GM23338 (cell line): ENCODE results near the gene TUBG2. TPM values are rescaled to one million over a fixed set of nuclear protein-coding genes. Genes with fewer than 3 reads are reported as not detected.

Experiments used
- ATAC-seq: fragments of 200-7000 bp; cut with Tn5 transposase; 3 replicates; pipeline ENCODE4 v1.9.1; 2020
- DNase-seq: peaks from one replicate; pipeline ENCODE4 v3.0.0-alpha.2; 2015; ENCODE audit warnings: low spot score
- H2AFZ ChIP-seq: fragments of 200-600 bp; sonication (generic); 2 replicates; pipeline ENCODE4 v1.8.0; 2016; ENCODE audit warnings: antibody characterized with exemption, mild to moderate bottlenecking, moderate library complexity
- H3F3A ChIP-seq: fragments of 200-600 bp; sonication (generic); replicated peaks from 2 replicates; pipeline ENCODE4 v1.8.0; 2017; ENCODE audit warnings: antibody characterized with exemption, mixed run types, low read depth
- H3K27ac ChIP-seq: fragments of 200-600 bp; sonication (generic); 2 replicates; pipeline ENCODE4 v1.6.1; 2016; ENCODE audit warnings: low read depth
- H3K27me3 ChIP-seq: fragments of 200-600 bp; sonication (generic); 2 replicates; pipeline ENCODE4 v1.8.0; 2016; ENCODE audit warnings: mild to moderate bottlenecking, mixed run types, moderate library complexity; ENCODE audit not compliant: insufficient read depth
- H3K36me3 ChIP-seq: fragments of 200-600 bp; sonication (generic); 2 replicates; pipeline ENCODE4 v1.8.0; 2016; ENCODE audit warnings: mild to moderate bottlenecking; ENCODE audit not compliant: insufficient read depth
- H3K4me1 ChIP-seq: fragments of 200-600 bp; sonication (generic); 2 replicates; pipeline ENCODE4 v1.8.0; 2016; ENCODE audit warnings: mild to moderate bottlenecking, moderate library complexity; ENCODE audit not compliant: insufficient read depth
- H3K4me2 ChIP-seq: fragments of 200-600 bp; sonication (generic); 2 replicates; pipeline ENCODE4 v1.7.1; 2017; ENCODE audit warnings: mixed run types
- H3K4me3 ChIP-seq: fragments of 200-600 bp; sonication (generic); 2 replicates; pipeline ENCODE4 v1.6.1; 2016; ENCODE audit warnings: mixed run types
- H3K79me2 ChIP-seq: fragments of 200-600 bp; sonication (generic); replicated peaks from 2 replicates; pipeline ENCODE4 v1.8.0; 2017; ENCODE audit warnings: mild to moderate bottlenecking; ENCODE audit not compliant: insufficient read depth
- H3K9me2 ChIP-seq: fragments of 200-600 bp; sonication (generic); 2 replicates; pipeline ENCODE4 v1.8.0; 2017; ENCODE audit not compliant: insufficient read depth
- H4K20me1 ChIP-seq: fragments of 200-600 bp; sonication (generic); replicated peaks from 2 replicates; pipeline ENCODE4 v1.8.0; 2017; ENCODE audit warnings: mild to moderate bottlenecking; ENCODE audit not compliant: insufficient read depth
- H3K27ac Mint-ChIP-seq: 2 replicates; pipeline ENCODE4 v1.8.0; 2020; ENCODE audit warnings: inconsistent platforms, mild to moderate bottlenecking, moderate library complexity, mixed read lengths
- H3K27me3 Mint-ChIP-seq: 3 replicates; pipeline ENCODE4 v1.8.0; 2022; ENCODE audit warnings: low read depth, mild to moderate bottlenecking, moderate library complexity, mixed read lengths, inconsistent platforms; ENCODE audit not compliant: insufficient read depth, poor library complexity
- H3K36me3 Mint-ChIP-seq: 3 replicates; pipeline ENCODE4 v1.8.0; 2021; ENCODE audit warnings: low read depth, mild to moderate bottlenecking, inconsistent platforms, moderate library complexity, mixed read lengths
- H3K4me1 Mint-ChIP-seq: 3 replicates; pipeline ENCODE4 v1.8.0; 2020; ENCODE audit warnings: mild to moderate bottlenecking, inconsistent platforms, mixed read lengths
- H3K4me3 Mint-ChIP-seq: 3 replicates; pipeline ENCODE4 v1.8.0; 2021; ENCODE audit warnings: moderate library complexity, mild to moderate bottlenecking, inconsistent platforms, mixed read lengths
- H3K9me3 Mint-ChIP-seq: 3 replicates; pipeline ENCODE4 v1.8.0; 2020; ENCODE audit warnings: moderate library complexity, mild to moderate bottlenecking, inconsistent platforms, mixed read lengths
- CTCF ChIP-seq, 2 experiments: fragments of 200-600 bp in 1 of 2; sonication (generic) in 1 of 2; conservative IDR thresholded peaks; 2 replicates each; pipeline versions ENCODE4 v1.5.1 to v1.6.1; 2016 to 2017; ENCODE audit warnings: antibody characterized with exemption in 2 of 2, low read depth in 2 of 2, mild to moderate bottlenecking in 2 of 2, moderate library complexity in 1 of 2
- EZH2 ChIP-seq: fragments of 200-600 bp; sonication (generic); IDR thresholded peaks from one replicate; pipeline ENCODE4 v1.8.0; 2017; ENCODE audit warnings: antibody characterized with exemption, mild to moderate bottlenecking, low read depth; ENCODE audit not compliant: unreplicated experiment
- JUNB ChIP-seq: IDR thresholded peaks from one replicate; pipeline ENCODE4 v1.6.1; 2016; ENCODE audit warnings: antibody characterized with exemption; ENCODE audit not compliant: unreplicated experiment
- NANOG ChIP-seq: IDR thresholded peaks from 2 replicates; pipeline ENCODE4 v1.6.1; 2016; ENCODE audit warnings: antibody characterized with exemption, borderline replicate concordance
- POLR2AphosphoS5 ChIP-seq: IDR thresholded peaks from 2 replicates; pipeline ENCODE4 v1.6.1; 2016; ENCODE audit warnings: antibody characterized with exemption, low read depth
- REST ChIP-seq: IDR thresholded peaks from one replicate; pipeline ENCODE4 v1.6.1; 2018; ENCODE audit warnings: antibody characterized with exemption; ENCODE audit not compliant: unreplicated experiment
- ZNF114 ChIP-seq: fragments of 250-450 bp; sonication (Bioruptor Pico); IDR thresholded peaks from 2 replicates; pipeline ENCODE4 v1.5.0; 2020; ENCODE audit warnings: mild to moderate bottlenecking, moderate library complexity
- polyA plus RNA-seq: library from polyadenylated mRNA; unstranded; fragments of >200 nt; fragmentation: Nextera tagmentation; extraction: Ambion mirVana; gene quantifications from 2 replicates; pipeline ENCODE4 v1.2.1, GENCODE V29; 2016
- total RNA-seq: library from RNA; depleted of rRNA; stranded (reverse); fragments of >200 nt; shearing (Covaris generic); gene quantifications from 2 replicates; pipeline ENCODE4 v1.2.3, GENCODE V29; 2014

Gene TUBG2
- total and polyA plus RNA-seq, 2 experiments from 2014 or later = 18.2 to 19.0 TPM

GRCh38 chr17:42684929-42685556 is 26.0 kb downstream of the TUBG2 start (continued):
- TF ChIP-seq REST (no peak), POLR2AphosphoS5 (no peak)

GRCh38 chr17:42685831-42686230 is 26.7 kb downstream of the TUBG2 start:
- Histone ChIP-seq H2AFZ (no peak overlapping the region), H3K27ac (no peak overlapping the region), H3K4me2 (no peak overlapping the region), H3K79me2 (no peaks in the 10 kb centered on the region), H4K20me1 (0 out of 2 replicates have a peak, but pooled peaks cover 2% of the 10 kb centered on the region), H3K4me3 (no peak overlapping the region), H3K27me3 (peaks cover 45% of the 10 kb centered on the region), H3K9me2 (no peaks in the 10 kb centered on the region), H3F3A (peaks cover 26% of the 10 kb centered on the region; the same call in 1 of the 2 replicates), H3K36me3 (no peaks in the 10 kb centered on the region), H3K4me1 (peaks cover 18% of the 10 kb centered on the region; the same call in 1 of the 2 replicates)
- Mint-ChIP-seq H3K27me3 (peaks cover 37% of the 10 kb centered on the region), H3K4me1 (peaks cover 40% of the 10 kb centered on the region), H3K36me3 (peaks cover 26% of the 10 kb centered on the region), H3K27ac (no peak overlapping the region), H3K4me3 (no peak overlapping the region), H3K9me3 (no peaks in the 10 kb centered on the region; the same call in 2 of the 3 replicates)
- DNase-seq (no peak), ATAC-seq (no peak)
- TF ChIP-seq CTCF (conservative IDR thresholded peaks at IDR 0.05; ENCODE audit: low read depth in 2 of 2) = no peak
- TF ChIP-seq POLR2AphosphoS5 = no peak
- no peak for TF ChIP-seq NANOG
- TF ChIP-seq JUNB = no peak

GRCh38 chr17:42686520-42687128 is 27.5 kb downstream of the TUBG2 start:
- H3K9me3 Mint-ChIP-seq = no peaks in the 10 kb centered on the region
- H3K27ac Mint-ChIP-seq = no peak overlapping the region
- Histone ChIP-seq H3K79me2 (no peaks in the 10 kb centered on the region), H3K27ac (no peak overlapping the region), H3K27me3 (peaks cover 37% of the 10 kb centered on the region), H3K4me1 (peaks cover 13% of the 10 kb centered on the region; the same call in 1 of the 2 replicates), H3K4me3 (no peak overlapping the region), H3F3A (peaks cover 22% of the 10 kb centered on the region; the same call in 1 of the 2 replicates), H4K20me1 (0 out of 2 replicates have a peak, but pooled peaks cover 2% of the 10 kb centered on the region), H3K9me2 (no peaks in the 10 kb centered on the region), H3K4me2 (no peak overlapping the region), H2AFZ (no peak overlapping the region), H3K36me3 (no peaks in the 10 kb centered on the region)
- H3K4me1 Mint-ChIP-seq = peaks cover 35% of the 10 kb centered on the region
- DNase-seq (no peak), ATAC-seq (no peak)
- peaks cover 27% of the 10 kb centered on the region for H3K36me3 Mint-ChIP-seq
- no peak overlapping the region for H3K4me3 Mint-ChIP-seq
- TF ChIP-seq CTCF (conservative IDR thresholded peaks at IDR 0.05; ENCODE audit: low read depth in 2 of 2) (peak; percentile 9 to 36; a peak in 2 of 4 replicates), JUNB (no peak), ZNF114 (CRISPR knock-in tag) (no peak), EZH2 (no peak)
- peaks cover 36% of the 10 kb centered on the region for H3K27me3 Mint-ChIP-seq
